K562 (cell line): Measurements from ENCODE around the gene RHCG. TPM values are rescaled to one million over a fixed set of nuclear protein-coding genes. Genes with fewer than 3 reads are reported as not detected.
A peak's percentile ranks its signal among the peaks of the same experiment; 100 is the strongest.

Experiments
- ATAC-seq: fragments of 200-7000 bp; cut with Tn5 transposase; 3 replicates; pipeline ENCODE4 v1.9.1; 2020; ENCODE audit warnings: moderate library complexity
- BruUV-seq: library from RNA; stranded (reverse); fragments of 400-500 nt; replicated peaks from 2 replicates; lab custom pipeline; 2021; lab: Mats Ljungman, UMichigan
- CTCF ChIA-PET: fragments of 300-600 bp; formaldehyde crosslinking; extraction: SDS; loops from one replicate; lab custom pipeline; 2021; ENCODE audit warnings: low intra/inter-chr PET ratio; lab: Yijun Ruan, JAX
- POLR2A ChIA-PET: fragments of 300-600, 350-650 bp; sonication (Branson Sonifier 250); formaldehyde crosslinking; extraction: SDS; loops from one replicate; lab custom pipeline; 2021; ENCODE audit warnings: antibody characterized with exemption, inconsistent platforms; lab: Yijun Ruan, JAX
- DNase-seq, 4 experiments: peaks; one replicate each; pipeline versions ENCODE4 v3.0.0 to v3.0.0-alpha.2; 2011 to 2018; ENCODE audit warnings: low spot score in 3 of 4, mixed read lengths in 3 of 4; ENCODE audit errors: extremely low read depth in 1 of 4
- FAIRE-seq: peaks from 2 replicates; lab custom pipeline; 2011; peaks lifted over from hg19 to GRCh38; lab: Jason Lieb, UNC
- H2AFZ ChIP-seq: 2 replicates; pipeline ENCODE4 v1.6.0; 2011; ENCODE audit warnings: low read depth, low read length, control low read depth, inconsistent platforms
- H3K27ac ChIP-seq: fragments of 200-600 bp; 3 replicates; pipeline ENCODE4 v1.8.0; 2011; ENCODE audit warnings: low read depth, mild to moderate bottlenecking, control low read depth, inconsistent platforms, low read length, moderate library complexity, mixed read lengths; ENCODE audit errors: extremely low read depth
- H3K27me3 ChIP-seq, 2 experiments: fragments of 300-600 bp in 1 of 2; 2 replicates in 1 of 2; 3 replicates in 1 of 2; pipeline versions ENCODE4 v1.6.0 to v1.8.0; 2011; ENCODE audit warnings: inconsistent platforms in 2 of 2, low read length in 2 of 2, mild to moderate bottlenecking in 1 of 2, mixed read lengths in 1 of 2, moderate library complexity in 1 of 2; ENCODE audit not compliant: control insufficient read depth in 2 of 2, insufficient read depth in 2 of 2
- H3K36me3 ChIP-seq: fragments of 300-600 bp; 3 replicates; pipeline ENCODE4 v1.8.0; 2011; ENCODE audit warnings: mild to moderate bottlenecking, low read length, inconsistent platforms; ENCODE audit not compliant: control insufficient read depth, insufficient read depth
- H3K4me1 ChIP-seq, 2 experiments: fragments of 200-600 bp in 1 of 2; replicated peaks in 1 of 2; 2 replicates in 1 of 2; 3 replicates in 1 of 2; pipeline versions ENCODE4 v1.5.1 to v1.8.0; 2011; ENCODE audit warnings: inconsistent platforms in 2 of 2, low read length in 2 of 2, mild to moderate bottlenecking in 1 of 2, mixed read lengths in 1 of 2, moderate library complexity in 1 of 2; ENCODE audit not compliant: control insufficient read depth in 2 of 2, insufficient read depth in 2 of 2
- H3K4me2 ChIP-seq: 2 replicates; pipeline ENCODE4 v1.6.1; 2011; ENCODE audit warnings: low read length, control low read depth, inconsistent platforms, mixed read lengths; ENCODE audit not compliant: insufficient read depth
- H3K4me3 ChIP-seq: fragments of 200-600 bp; sonication (generic), shearing (Covaris generic); 2 replicates; pipeline ENCODE4 v1.5.1; 2016; ENCODE audit warnings: control low read depth, inconsistent platforms
- H3K79me2 ChIP-seq: fragments of 200-600 bp; 3 replicates; pipeline ENCODE4 v1.8.0; 2011; ENCODE audit warnings: low read length, inconsistent platforms; ENCODE audit not compliant: control insufficient read depth, insufficient read depth
- H3K9ac ChIP-seq, 2 experiments: 2 replicates each; pipeline versions ENCODE4 v1.6.0 to v1.6.1; 2011; ENCODE audit warnings: low read depth in 2 of 2, low read length in 2 of 2, control low read depth in 1 of 2, inconsistent platforms in 1 of 2, mild to moderate bottlenecking in 1 of 2, mixed read lengths in 1 of 2; ENCODE audit not compliant: insufficient read depth in 1 of 2
- H3K9me1 ChIP-seq: one replicate; pipeline ENCODE4 v1.6.0; 2011; ENCODE audit warnings: inconsistent platforms, mild to moderate bottlenecking, low read length, moderate library complexity; ENCODE audit not compliant: control insufficient read depth, insufficient read depth
- H3K9me3 ChIP-seq: replicated peaks from 2 replicates; pipeline ENCODE4 v1.5.1; 2011; ENCODE audit warnings: low read depth, low read length, inconsistent platforms; ENCODE audit not compliant: control insufficient read depth, insufficient read depth
- H4K20me1 ChIP-seq: replicated peaks from 2 replicates; pipeline ENCODE4 v1.6.1; 2011; ENCODE audit warnings: low read length, inconsistent platforms, mixed read lengths; ENCODE audit not compliant: control insufficient read depth, insufficient read depth
- BRD4 ChIP-seq: fragments of 200-600 bp; sonication (generic); IDR thresholded peaks from 2 replicates; pipeline ENCODE4 v1.6.1; 2017; ENCODE audit warnings: inconsistent platforms
- EP400 ChIP-seq: fragments of 450-650 bp; IDR thresholded peaks from 2 replicates; pipeline ENCODE4 v1.6.1; 2017; ENCODE audit warnings: antibody characterized with exemption, mild to moderate bottlenecking, moderate library complexity
- HIVEP1 ChIP-seq: fragments of 250-450 bp; sonication (Bioruptor Pico); IDR thresholded peaks from 2 replicates; pipeline ENCODE4 v1.4.0; 2020; ENCODE audit warnings: mild to moderate bottlenecking
- KLF16 ChIP-seq: IDR thresholded peaks from 2 replicates; pipeline ENCODE4 v1.6.1; 2016; ENCODE audit warnings: antibody characterized with exemption
- SMARCB1 ChIP-seq: IDR thresholded peaks from 2 replicates; pipeline ENCODE4 v1.6.1; 2011; ENCODE audit warnings: improper control_type of control experiment, low read depth; ENCODE audit not compliant: insufficient read length
- SMC3 ChIP-seq: conservative IDR thresholded peaks from 2 replicates; pipeline ENCODE4 v1.6.1; 2011; ENCODE audit warnings: low read depth, low read length, improper control_type of control experiment; ENCODE audit not compliant: insufficient read depth
- SPI1 ChIP-seq: IDR thresholded peaks from 2 replicates; pipeline ENCODE4 v1.6.1; 2011; ENCODE audit warnings: low read depth, low read length, control low read depth, borderline replicate concordance
- ZFP36 ChIP-seq: fragments of 150-350 bp; IDR thresholded peaks from 2 replicates; pipeline ENCODE4 v1.6.1; 2018; ENCODE audit warnings: low read length, low read depth; ENCODE audit not compliant: partially characterized antibody
- ZNF263 ChIP-seq: sonication (generic); formaldehyde crosslinking; IDR thresholded peaks from 2 replicates; pipeline ENCODE4 v1.8.0; 2022; ENCODE audit warnings: mild to moderate bottlenecking, missing genetic modification reagents, borderline replicate concordance
- WGBS: fragments of 100-300 bp; shearing (Covaris generic); methylation state at CpG from one replicate; pipeline ENCODE4 v1.1.6; 2016; ENCODE audit warnings: low coverage, mixed read lengths; ENCODE audit not compliant: insufficient coverage; ENCODE audit errors: missing lambda C conversion rate; 5-methylcytosine and 5-hydroxymethylcytosine counted together
- in situ Hi-C: fragments of 300-500 bp; cut with MboI; formaldehyde crosslinking; loops from 4 replicates; pipeline ENCODE4 v1.15.0; 2018; ENCODE audit warnings: inconsistent platforms, mixed read lengths
- intact Hi-C: fragments of 100-400 bp; cut with micrococcal nuclease; formaldehyde crosslinking; loops from 2 replicates; pipeline ENCODE4 v1.14.2; 2022
- polyA plus RNA-seq, 8 experiments: library from polyadenylated mRNA; depleted of rRNA in 4 of 8; stranded (reverse) in 5 of 8; unstranded in 3 of 8; fragments of >200 nt; fragmentation: Nextera tagmentation in 2 of 8; fragmentation: Illumina TruSeq in 1 of 8; extraction: Ambion mirVana in 2 of 8; extraction: Trizol in 1 of 8; gene quantifications; 2 replicates each; pipeline versions ENCODE4 v1.2.1 to v1.2.3, GENCODE V29; 2011 to 2014; ENCODE audit warnings: inconsistent platforms in 1 of 8, missing spikeins in 1 of 8
- total RNA-seq, 7 experiments: library from RNA; depleted of rRNA in 6 of 7; stranded (reverse); fragments of >200 nt in 6 of 7; fragmentation: Illumina TruSeq in 2 of 7; extraction: Trizol in 2 of 7; gene quantifications; 2 replicates each; pipeline versions ENCODE4 v1.2.1 to v1.2.3, GENCODE V29; 2011 to 2021; ENCODE audit warnings: low replicate concordance in 1 of 7
- TF ChIP-seq, protein P1 (sequence below): sonication (generic); formaldehyde crosslinking; IDR thresholded peaks from 2 replicates; pipeline ENCODE4 v1.8.0; 2022; ENCODE audit warnings: missing genetic modification reagents, mild to moderate bottlenecking, borderline replicate concordance

RHCG gene
- total and polyA plus RNA-seq, 9 of the 15 experiments (the other 6 are each of a cell fraction or from before 2014, with no cell fraction given), result not detected

GRCh38 chr15:89441295-89441812 is 55.0 kb downstream of the RHCG start:
- Histone ChIP-seq H3K4me3 (no peak overlapping the region), H3K9ac (peak overlapping the region in 1 of 2 experiments; percentile 17; a peak in 1 of 4 replicates), H2AFZ (no peak overlapping the region), H3K9me1 (peaks cover 2% of the 10 kb centered on the region), H3K27ac (no peak overlapping the region), H3K27me3 (peaks cover 17 to 77% of the 10 kb centered on the region in 2 experiments; a peak in 4 of 5 replicates), H4K20me1 (peaks cover 7% of the 10 kb centered on the region), H3K4me1 (peaks cover 0 to 7% of the 10 kb centered on the region in 2 experiments; a peak in 2 of 5 replicates), H3K9me3 (no peaks in the 10 kb centered on the region), H3K79me2 (no peaks in the 10 kb centered on the region), H3K4me2 (no peak overlapping the region), H3K36me3 (no peaks in the 10 kb centered on the region)
- DNase-seq (no peak), FAIRE-seq (no peak), ATAC-seq (no peak)
- ChIA-PET CTCF (interaction anchor here (1.2 to 2.4 kb wide), 2 partner anchors 11 to 31 kb away, joined by 4 to 7 read pairs; no protein-coding TSS in a partner anchor), POLR2A (no interaction called here)
- in situ Hi-C loops, result no loop called here
- BruUV-seq, result no TSS peak
- intact Hi-C loops, result no loop called here
- no peak for TF ChIP-seq SMC3
- no peak for TF ChIP-seq HIVEP1 (CRISPR knock-in tag)
- TF ChIP-seq BRD4, result no peak
- peak; percentile 80; the same call in 1 of the 2 replicates for TF ChIP-seq ZNF263 (CRISPR knock-in tag)
- 0 out of 2 replicates have a peak, but pooled peaks have one; percentile 2 for TF ChIP-seq SPI1
- TF ChIP-seq ZFP36, result no peak
- TF ChIP-seq EP400, result no peak
- TF ChIP-seq KLF16, result no peak
- TF ChIP-seq, protein P1, sequence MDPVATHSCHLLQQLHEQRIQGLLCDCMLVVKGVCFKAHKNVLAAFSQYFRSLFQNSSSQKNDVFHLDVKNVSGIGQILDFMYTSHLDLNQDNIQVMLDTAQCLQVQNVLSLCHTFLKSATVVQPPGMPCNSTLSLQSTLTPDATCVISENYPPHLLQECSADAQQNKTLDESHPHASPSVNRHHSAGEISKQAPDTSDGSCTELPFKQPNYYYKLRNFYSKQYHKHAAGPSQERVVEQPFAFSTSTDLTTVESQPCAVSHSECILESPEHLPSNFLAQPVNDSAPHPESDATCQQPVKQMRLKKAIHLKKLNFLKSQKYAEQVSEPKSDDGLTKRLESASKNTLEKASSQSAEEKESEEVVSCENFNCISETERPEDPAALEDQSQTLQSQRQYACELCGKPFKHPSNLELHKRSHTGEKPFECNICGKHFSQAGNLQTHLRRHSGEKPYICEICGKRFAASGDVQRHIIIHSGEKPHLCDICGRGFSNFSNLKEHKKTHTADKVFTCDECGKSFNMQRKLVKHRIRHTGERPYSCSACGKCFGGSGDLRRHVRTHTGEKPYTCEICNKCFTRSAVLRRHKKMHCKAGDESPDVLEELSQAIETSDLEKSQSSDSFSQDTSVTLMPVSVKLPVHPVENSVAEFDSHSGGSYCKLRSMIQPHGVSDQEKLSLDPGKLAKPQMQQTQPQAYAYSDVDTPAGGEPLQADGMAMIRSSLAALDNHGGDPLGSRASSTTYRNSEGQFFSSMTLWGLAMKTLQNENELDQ, result no peak
- TF ChIP-seq SMARCB1, result no peak
- WGBS, result 5% methylated on average over 3 of the region's 3 CpGs
